Measurements from ENCODE around the gene ZNF311.

Gene ZNF311

DNA sequence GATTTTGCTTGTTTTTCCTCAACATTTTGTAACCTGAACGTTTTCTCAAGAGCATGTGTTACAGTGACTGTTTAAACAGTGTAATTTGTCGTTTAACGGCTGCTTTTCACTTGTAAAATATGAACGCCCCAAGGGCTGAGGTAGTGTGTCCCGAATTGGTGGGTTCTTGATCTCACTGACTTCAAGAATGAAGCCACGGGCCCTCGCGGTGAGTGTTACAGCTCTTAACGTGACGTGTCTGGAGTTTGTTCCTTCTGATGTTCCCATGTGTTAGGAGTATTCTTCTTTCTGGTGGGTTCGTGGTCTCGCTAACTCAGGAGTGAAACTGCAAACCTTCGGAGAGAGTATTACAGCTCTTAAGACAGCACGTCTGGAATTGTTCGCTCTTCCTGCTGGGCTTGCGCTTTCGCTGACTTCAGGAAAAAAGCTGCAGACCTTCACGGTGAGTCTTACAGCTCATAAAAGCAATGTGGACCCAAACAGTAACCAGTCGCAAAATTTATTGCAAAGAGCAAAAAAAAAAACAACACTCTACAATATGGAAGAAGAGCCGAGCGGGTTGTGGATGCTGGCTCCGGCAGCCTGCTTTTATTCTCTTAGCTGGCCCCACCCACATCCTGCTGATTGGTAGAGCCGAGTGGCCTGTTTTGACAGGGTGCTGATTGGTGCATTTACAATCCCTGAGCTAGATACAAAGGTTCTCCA, 56.2 kb downstream of the ZNF311 start:
- no peak for DNase-seq (ENCODE audit: low spot score in 2 of 2)
- Mint-ChIP-seq H3K4me1 (peaks cover 14% of the 10 kb centered on the region), H3K9me3 (no peaks in the 10 kb centered on the region), H3K27ac (no peak overlapping the region), H3K4me3 (no peak overlapping the region), H3K36me3 (peaks cover 34% of the 10 kb centered on the region)
- ATAC-seq: no peak

DNA sequence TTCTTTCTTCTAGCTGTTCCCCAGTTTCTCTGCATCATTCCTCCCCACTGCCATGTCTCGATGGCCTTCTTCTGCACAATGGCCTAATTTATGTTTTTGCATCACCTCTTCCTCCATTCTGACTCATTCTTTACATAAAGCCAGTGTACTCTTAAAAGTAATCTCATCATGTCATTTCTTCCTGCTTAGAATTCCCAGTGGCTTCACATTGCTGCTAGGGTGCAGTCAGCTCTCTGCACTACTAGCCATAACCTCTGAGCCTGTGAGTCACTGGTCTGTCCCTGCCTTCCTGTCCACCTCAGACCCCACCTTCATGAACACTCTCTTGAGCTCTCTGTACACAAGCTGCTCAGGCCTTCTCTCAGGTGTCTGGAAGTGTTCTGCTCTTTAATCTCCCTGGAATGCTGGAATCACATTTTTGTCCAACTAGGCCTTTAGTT, 57.3 kb downstream of the ZNF311 start:
- ATAC-seq (no peak), DNase-seq (ENCODE audit: low spot score in 2 of 2) (no peak)
- Mint-ChIP-seq H3K4me3 (no peak overlapping the region), H3K9me3 (no peaks in the 10 kb centered on the region), H3K36me3 (peaks cover 32% of the 10 kb centered on the region), H3K4me1 (peaks cover 18% of the 10 kb centered on the region), H3K27ac (no peak overlapping the region)

DNA sequence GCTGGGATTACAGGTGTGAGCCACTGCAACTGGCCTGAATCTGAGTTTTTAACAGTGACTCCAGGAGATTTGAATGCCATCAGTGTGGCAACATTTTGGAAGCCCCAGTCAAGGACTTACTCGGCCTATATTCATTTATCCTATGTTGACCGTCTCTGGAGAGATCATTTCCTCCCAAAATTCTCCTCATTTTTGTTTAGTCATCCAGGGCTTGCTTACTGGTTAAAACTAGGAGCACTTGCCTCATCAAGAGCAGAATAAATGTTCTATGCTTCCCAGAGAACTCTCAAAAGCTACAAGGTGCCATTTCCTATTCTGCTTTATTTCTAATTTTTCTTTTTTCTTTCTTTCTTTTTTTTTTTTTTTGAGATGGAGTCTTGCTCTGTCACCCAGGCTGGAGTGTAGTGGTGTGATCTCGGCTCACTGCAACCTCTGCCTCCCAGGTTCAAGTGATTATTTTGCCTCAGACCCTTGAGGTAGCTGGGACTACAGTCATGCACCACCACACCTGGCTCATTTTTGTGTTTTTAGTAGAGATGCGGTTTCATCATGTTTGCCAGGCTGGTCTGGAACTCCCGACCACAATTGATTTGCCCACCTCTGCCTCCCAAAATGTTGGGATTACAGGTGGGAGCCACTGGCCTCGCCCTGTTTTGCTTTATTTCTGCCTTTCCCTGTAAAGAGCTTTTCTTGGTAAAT, 57.9 kb downstream of the ZNF311 start:
- no peaks in the 10 kb centered on the region for H3K9me3 Mint-ChIP-seq
- DNase-seq (ENCODE audit: low spot score in 2 of 2): no peak

DNA sequence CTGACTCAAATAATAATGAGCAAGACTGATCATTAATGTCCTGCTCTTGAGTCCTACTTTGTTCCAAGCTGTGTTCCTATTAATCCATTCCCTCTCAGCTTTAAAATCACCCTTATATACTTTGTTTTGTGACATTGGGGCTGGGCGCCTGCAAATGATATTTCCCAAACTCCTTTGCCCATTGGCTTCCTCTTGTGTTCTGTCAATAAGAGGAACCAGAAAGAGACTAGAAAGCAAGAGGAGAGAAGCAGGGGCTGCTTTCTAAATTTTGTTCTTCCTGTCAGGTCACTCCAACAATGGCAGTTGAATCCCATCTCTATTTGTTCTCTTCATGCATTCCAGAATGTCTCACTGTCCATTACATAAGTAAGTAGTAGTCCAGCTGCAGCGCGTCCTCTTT, 59.8 kb downstream of the ZNF311 start:
- H3K9me3 Mint-ChIP-seq: no peaks in the 10 kb centered on the region
- no peak for DNase-seq (ENCODE audit: low spot score in 2 of 2)
- peaks cover 42% of the 10 kb centered on the region for H3K4me1 Mint-ChIP-seq
- H3K4me3 Mint-ChIP-seq: no peak overlapping the region
- ATAC-seq: no peak
- peaks cover 39% of the 10 kb centered on the region for H3K36me3 Mint-ChIP-seq
- no peak overlapping the region for H3K27ac Mint-ChIP-seq

More for the DNA sequence above, 57.9 kb downstream of the ZNF311 start:
- no peak overlapping the region for H3K27ac Mint-ChIP-seq
- ATAC-seq: no peak
- peaks cover 28% of the 10 kb centered on the region for H3K36me3 Mint-ChIP-seq
- peaks cover 23% of the 10 kb centered on the region for H3K4me1 Mint-ChIP-seq
- H3K4me3 Mint-ChIP-seq: no peak overlapping the region

All from stimulated activated effector memory CD8-positive, alpha-beta T cell treated with anti-CD3 and anti-CD28 coated beads, Interleukin-12 subunit alpha, Interleukin-12 subunit beta, amount 100 ng/mL, for 72 hours (primary cell).